NB4 (cell line): ENCODE measurements around the gene PPFIBP2.

Experiments
- MAX ChIP-seq: IDR thresholded peaks from 2 replicates; pipeline ENCODE4 v1.6.1; 2011; ENCODE audit warnings: low read depth, low read length
- MYC ChIP-seq: IDR thresholded peaks from 2 replicates; pipeline ENCODE4 v1.6.1; 2011; ENCODE audit warnings: low read depth, low read length
- POLR2A ChIP-seq: IDR thresholded peaks from 2 replicates; pipeline ENCODE4 v1.6.1; 2011; ENCODE audit warnings: mild to moderate bottlenecking; ENCODE audit not compliant: insufficient read length; ENCODE audit errors: extremely low read depth
- TF ChIP-seq, protein P1 (sequence below): IDR thresholded peaks from one replicate; pipeline ENCODE4 v1.5.1; 2012; ENCODE audit warnings: low read depth, low read length

GRCh38 chr11:7670641-7671040 is 156.8 kb downstream of the PPFIBP2 start:
- TF ChIP-seq, protein P1, sequence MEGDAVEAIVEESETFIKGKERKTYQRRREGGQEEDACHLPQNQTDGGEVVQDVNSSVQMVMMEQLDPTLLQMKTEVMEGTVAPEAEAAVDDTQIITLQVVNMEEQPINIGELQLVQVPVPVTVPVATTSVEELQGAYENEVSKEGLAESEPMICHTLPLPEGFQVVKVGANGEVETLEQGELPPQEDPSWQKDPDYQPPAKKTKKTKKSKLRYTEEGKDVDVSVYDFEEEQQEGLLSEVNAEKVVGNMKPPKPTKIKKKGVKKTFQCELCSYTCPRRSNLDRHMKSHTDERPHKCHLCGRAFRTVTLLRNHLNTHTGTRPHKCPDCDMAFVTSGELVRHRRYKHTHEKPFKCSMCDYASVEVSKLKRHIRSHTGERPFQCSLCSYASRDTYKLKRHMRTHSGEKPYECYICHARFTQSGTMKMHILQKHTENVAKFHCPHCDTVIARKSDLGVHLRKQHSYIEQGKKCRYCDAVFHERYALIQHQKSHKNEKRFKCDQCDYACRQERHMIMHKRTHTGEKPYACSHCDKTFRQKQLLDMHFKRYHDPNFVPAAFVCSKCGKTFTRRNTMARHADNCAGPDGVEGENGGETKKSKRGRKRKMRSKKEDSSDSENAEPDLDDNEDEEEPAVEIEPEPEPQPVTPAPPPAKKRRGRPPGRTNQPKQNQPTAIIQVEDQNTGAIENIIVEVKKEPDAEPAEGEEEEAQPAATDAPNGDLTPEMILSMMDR = no peak
- TF ChIP-seq POLR2A (no peak), MAX (no peak), MYC (no peak)
